GM12878 (cell line): ENCODE measurements around the gene SRSF5. TPM values are rescaled to one million over a fixed set of nuclear protein-coding genes. Genes with fewer than 3 reads are reported as not detected.

Experiments
- ATAC-seq: fragments of 200-7000 bp; cut with Tn5 transposase; 3 replicates; pipeline ENCODE4 v1.9.1; 2020; ENCODE audit warnings: mild to moderate bottlenecking, moderate library complexity
- BruUV-seq: library from RNA; stranded (reverse); fragments of 400-500 nt; replicated peaks from 2 replicates; lab custom pipeline; 2021; lab: Mats Ljungman, UMichigan
- CTCF ChIA-PET: fragments of 300-600 bp; sonication (Branson Sonifier 250); formaldehyde crosslinking; extraction: SDS; loops from one replicate; lab custom pipeline; 2021; ENCODE audit warnings: inconsistent platforms; lab: Yijun Ruan, JAX
- POLR2A ChIA-PET: fragments of 350-600 bp; formaldehyde crosslinking; extraction: SDS; loops from one replicate; lab custom pipeline; 2021; ENCODE audit warnings: inconsistent platforms; lab: Charles Lee
- RAD21 ChIA-PET: fragments of 300-600 bp; sonication (Branson Sonifier 250); formaldehyde crosslinking; loops from one replicate; lab custom pipeline; 2023; ENCODE audit warnings: antibody characterized with exemption; ENCODE audit not compliant: unreplicated experiment; lab: Charles Lee
- SMC1A ChIA-PET: fragments of 300-600 bp; sonication (Branson Sonifier 250); formaldehyde crosslinking; loops from one replicate; lab custom pipeline; 2023; ENCODE audit not compliant: unreplicated experiment, uncharacterized antibody; lab: Charles Lee
- DNase-seq: peaks from one replicate; pipeline ENCODE4 v3.0.0-alpha.2; 2011; ENCODE audit warnings: low read depth, low spot score
- FAIRE-seq: peaks from 3 replicates; lab custom pipeline; 2011; peaks lifted over from hg19 to GRCh38; lab: Jason Lieb, UNC
- H2AFZ ChIP-seq: 2 replicates; pipeline ENCODE4 v1.6.0; 2011; ENCODE audit warnings: low read depth, low read length, control low read depth; ENCODE audit not compliant: control insufficient read depth
- H3K27ac ChIP-seq: 2 replicates; pipeline ENCODE4 v1.5.1; 2011; ENCODE audit warnings: control low read depth; ENCODE audit not compliant: control insufficient read depth, insufficient read depth
- H3K27me3 ChIP-seq, 2 experiments: replicated peaks in 1 of 2; 2 replicates each; pipeline versions ENCODE4 v1.6.0 to v1.6.1; 2011; ENCODE audit warnings: low read length in 1 of 2; ENCODE audit not compliant: control insufficient read depth in 2 of 2, insufficient read depth in 2 of 2
- H3K36me3 ChIP-seq, 2 experiments: 2 replicates each; pipeline ENCODE4 v1.5.1; 2011; ENCODE audit warnings: low read length in 1 of 2; ENCODE audit not compliant: control insufficient read depth in 2 of 2, insufficient read depth in 2 of 2
- H3K4me1 ChIP-seq: 2 replicates; pipeline ENCODE4 v1.6.1; 2011; ENCODE audit warnings: mild to moderate bottlenecking, low read length, moderate library complexity, mixed read lengths; ENCODE audit not compliant: control insufficient read depth, insufficient read depth
- H3K4me2 ChIP-seq: 2 replicates; pipeline ENCODE4 v1.6.0; 2011; ENCODE audit warnings: control low read depth; ENCODE audit not compliant: control insufficient read depth, insufficient read depth
- H3K4me3 ChIP-seq: fragments of 200-600 bp; sonication (generic); 2 replicates; pipeline ENCODE4 v1.5.1; 2016
- H3K79me2 ChIP-seq: 2 replicates; pipeline ENCODE4 v1.6.0; 2011; ENCODE audit warnings: low read length; ENCODE audit not compliant: control insufficient read depth, insufficient read depth
- H3K9ac ChIP-seq: 2 replicates; pipeline ENCODE4 v1.8.0; 2011; ENCODE audit warnings: low read length, control low read depth, mixed read lengths; ENCODE audit not compliant: control insufficient read depth, insufficient read depth
- H3K9me3 ChIP-seq: replicated peaks from 3 replicates; pipeline ENCODE4 v1.5.1; 2011; ENCODE audit warnings: mild to moderate bottlenecking, low read length; ENCODE audit not compliant: control insufficient read depth, insufficient read depth
- H4K20me1 ChIP-seq: 2 replicates; pipeline ENCODE4 v1.6.0; 2011; ENCODE audit not compliant: control insufficient read depth, insufficient read depth
- ASH2L ChIP-seq: fragments of 300-600, 200-600 bp; sonication (generic); IDR thresholded peaks from 2 replicates; pipeline ENCODE4 v1.6.1; 2017; ENCODE audit warnings: low read depth, mild to moderate bottlenecking, borderline replicate concordance
- BHLHE40 ChIP-seq, 2 experiments: fragments of 450-650 bp in 1 of 2; IDR thresholded peaks; 2 replicates each; pipeline ENCODE4 v1.6.1; 2011 to 2017; ENCODE audit warnings: low read depth in 2 of 2, borderline replicate concordance in 1 of 2, improper control_type of control experiment in 1 of 2, low read length in 1 of 2, mild to moderate bottlenecking in 1 of 2
- ESRRA ChIP-seq: IDR thresholded peaks from 2 replicates; pipeline ENCODE4 v1.6.1; 2012; ENCODE audit warnings: mild to moderate bottlenecking, low read length, improper control_type of control experiment
- ETV6 ChIP-seq, 2 experiments: fragments of 450-650 bp in 1 of 2; IDR thresholded peaks in 1 of 2; conservative IDR thresholded peaks in 1 of 2; 2 replicates each; pipeline ENCODE4 v1.6.1; 2014; ENCODE audit warnings: antibody characterized with exemption in 1 of 2, borderline replicate concordance in 1 of 2, low read depth in 1 of 2, mild to moderate bottlenecking in 1 of 2, moderate library complexity in 1 of 2
- FOS ChIP-seq: IDR thresholded peaks from 3 replicates; pipeline ENCODE4 v1.6.1; 2011; ENCODE audit warnings: borderline replicate concordance; ENCODE audit not compliant: insufficient read length; ENCODE audit errors: extremely low read depth
- MYB ChIP-seq: fragments of 150-350 bp; IDR thresholded peaks from 2 replicates; pipeline ENCODE4 v1.6.1; 2014; ENCODE audit warnings: mild to moderate bottlenecking, low read depth, low read length, borderline replicate concordance
- SKIL ChIP-seq: fragments of 450-650 bp; IDR thresholded peaks from 2 replicates; pipeline ENCODE4 v1.6.1; 2017; ENCODE audit warnings: mild to moderate bottlenecking, low read depth, inconsistent platforms; ENCODE audit not compliant: poor library complexity, severe bottlenecking
- SP1 ChIP-seq: IDR thresholded peaks from one replicate; pipeline ENCODE4 v1.6.1; 2011; ENCODE audit warnings: low read depth, low read length
- SPI1 ChIP-seq: IDR thresholded peaks from 2 replicates; pipeline ENCODE4 v1.6.1; 2011; ENCODE audit warnings: low read depth, mild to moderate bottlenecking, low read length, moderate library complexity, borderline replicate concordance; ENCODE audit not compliant: insufficient read depth
- TCF7 ChIP-seq: IDR thresholded peaks from 2 replicates; pipeline ENCODE4 v1.6.1; 2014; ENCODE audit warnings: antibody characterized with exemption, borderline replicate concordance
- WGBS: methylation state at CpG from one replicate; pipeline ENCODE4 v1.1.6; 2016; ENCODE audit warnings: low lambda C conversion rate; ENCODE audit not compliant: insufficient replicate concordance, insufficient coverage; ENCODE audit errors: missing lambda C conversion rate; 5-methylcytosine and 5-hydroxymethylcytosine counted together
- in situ Hi-C: fragments of 300-500 bp; cut with MboI; formaldehyde crosslinking; loops from 9 replicates; pipeline ENCODE4 v1.14.3; 2018; ENCODE audit warnings: mixed read lengths
- intact Hi-C: fragments of 100-400 bp; cut with micrococcal nuclease; formaldehyde crosslinking; loops from one replicate; pipeline ENCODE4 v1.14.2; 2022; ENCODE audit not compliant: unreplicated experiment
- polyA plus RNA-seq, 11 experiments: library from polyadenylated mRNA; depleted of rRNA in 4 of 11; unstranded in 6 of 11; stranded (reverse) in 5 of 11; fragments of >200 nt; fragmentation: Nextera tagmentation in 4 of 11; fragmentation: Illumina TruSeq in 1 of 11; extraction: Ambion mirVana in 4 of 11; extraction: Trizol in 1 of 11; gene quantifications; 1 replicate in 1 of 11; 2 replicates in 10 of 11; pipeline versions ENCODE4 v1.2.1 to v1.2.3, GENCODE V29; 2011 to 2016; ENCODE audit warnings: inconsistent platforms in 2 of 11, missing spikeins in 2 of 11, low read depth in 1 of 11
- total RNA-seq, 4 experiments: library from RNA; depleted of rRNA in 3 of 4; stranded (reverse); fragments of >200 nt in 3 of 4; fragmentation: Illumina TruSeq in 1 of 4; extraction: Trizol in 1 of 4; gene quantifications; 2 replicates each; pipeline versions ENCODE4 v1.2.1 to v1.2.3, GENCODE V29; 2013 to 2021
- TF ChIP-seq, protein P1 (sequence below): IDR thresholded peaks from 2 replicates; pipeline ENCODE4 v1.6.1; 2012; ENCODE audit warnings: low read length, inconsistent platforms
- TF ChIP-seq, protein P2 (sequence below): fragments of 450-650 bp; formaldehyde crosslinking; IDR thresholded peaks from 2 replicates; pipeline ENCODE4 v1.4.0; 2022; ENCODE audit warnings: mild to moderate bottlenecking, moderate library complexity

Gene SRSF5
- total and polyA plus RNA-seq, 10 of the 15 experiments (the other 5 are each of a cell fraction or from before 2014, with no cell fraction given) = 136 to 453 (median 275) TPM

- TF ChIP-seq, protein P1, sequence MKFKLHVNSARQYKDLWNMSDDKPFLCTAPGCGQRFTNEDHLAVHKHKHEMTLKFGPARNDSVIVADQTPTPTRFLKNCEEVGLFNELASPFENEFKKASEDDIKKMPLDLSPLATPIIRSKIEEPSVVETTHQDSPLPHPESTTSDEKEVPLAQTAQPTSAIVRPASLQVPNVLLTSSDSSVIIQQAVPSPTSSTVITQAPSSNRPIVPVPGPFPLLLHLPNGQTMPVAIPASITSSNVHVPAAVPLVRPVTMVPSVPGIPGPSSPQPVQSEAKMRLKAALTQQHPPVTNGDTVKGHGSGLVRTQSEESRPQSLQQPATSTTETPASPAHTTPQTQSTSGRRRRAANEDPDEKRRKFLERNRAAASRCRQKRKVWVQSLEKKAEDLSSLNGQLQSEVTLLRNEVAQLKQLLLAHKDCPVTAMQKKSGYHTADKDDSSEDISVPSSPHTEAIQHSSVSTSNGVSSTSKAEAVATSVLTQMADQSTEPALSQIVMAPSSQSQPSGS = no peak
- no peak for TF ChIP-seq ASH2L
- TF ChIP-seq FOS = no peak
- TF ChIP-seq BHLHE40 (IDR thresholded peaks at IDR 0.05; ENCODE audit: borderline replicate concordance in 1 of 2, low read depth in 2 of 2, low read length in 1 of 2) = no peak
- TF ChIP-seq MYB = no peak
- TF ChIP-seq ESRRA = no peak
- TF ChIP-seq SPI1 = no peak
Observed at GRCh38 chr14:69808919-69809808, 42.2 kb downstream of the SRSF5 start (continued).

DNA sequence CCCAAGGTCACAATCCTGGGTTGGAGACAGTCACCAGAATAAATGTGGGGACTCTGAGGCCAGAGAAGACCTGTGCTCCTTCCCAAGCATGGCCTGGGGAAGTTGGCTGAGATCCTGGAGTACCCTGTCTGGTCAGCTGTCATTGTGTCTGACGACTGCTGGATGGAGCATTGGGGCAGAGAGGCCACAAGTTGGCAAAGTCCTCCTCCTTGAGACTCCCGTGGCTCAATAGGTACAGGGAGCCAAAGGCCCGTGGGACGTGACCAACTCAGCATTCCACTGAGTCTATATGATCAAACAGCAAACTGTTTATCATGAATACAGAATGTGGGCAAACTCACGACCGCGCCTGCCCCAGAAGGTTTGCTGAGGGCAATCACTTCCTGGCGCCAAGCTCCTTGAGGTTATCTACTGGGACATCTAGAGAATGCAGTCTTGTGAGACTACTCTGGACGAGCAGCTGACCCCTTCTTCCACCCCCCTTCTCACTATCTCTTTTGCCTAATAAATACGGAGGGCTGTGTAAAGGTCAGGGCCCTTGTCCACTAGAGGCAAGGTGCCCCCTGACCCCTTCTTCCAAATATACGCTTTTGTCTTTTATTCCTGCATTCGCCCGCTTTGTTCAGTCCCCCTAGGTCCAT lies 44.4 kb downstream of the SRSF5 start:
- CTCF ChIA-PET = no interaction called here
- SMC1A ChIA-PET = no interaction called here
- TF ChIP-seq SP1 (no peak), TCF7 (no peak), ETV6 (conservative IDR thresholded peaks at IDR 0.05 in 1 of 2, IDR thresholded peaks at IDR 0.05 in 1 of 2; ENCODE audit: borderline replicate concordance in 1 of 2, low read depth in 1 of 2) (no peak), SKIL (no peak)
- TF ChIP-seq, protein P2, sequence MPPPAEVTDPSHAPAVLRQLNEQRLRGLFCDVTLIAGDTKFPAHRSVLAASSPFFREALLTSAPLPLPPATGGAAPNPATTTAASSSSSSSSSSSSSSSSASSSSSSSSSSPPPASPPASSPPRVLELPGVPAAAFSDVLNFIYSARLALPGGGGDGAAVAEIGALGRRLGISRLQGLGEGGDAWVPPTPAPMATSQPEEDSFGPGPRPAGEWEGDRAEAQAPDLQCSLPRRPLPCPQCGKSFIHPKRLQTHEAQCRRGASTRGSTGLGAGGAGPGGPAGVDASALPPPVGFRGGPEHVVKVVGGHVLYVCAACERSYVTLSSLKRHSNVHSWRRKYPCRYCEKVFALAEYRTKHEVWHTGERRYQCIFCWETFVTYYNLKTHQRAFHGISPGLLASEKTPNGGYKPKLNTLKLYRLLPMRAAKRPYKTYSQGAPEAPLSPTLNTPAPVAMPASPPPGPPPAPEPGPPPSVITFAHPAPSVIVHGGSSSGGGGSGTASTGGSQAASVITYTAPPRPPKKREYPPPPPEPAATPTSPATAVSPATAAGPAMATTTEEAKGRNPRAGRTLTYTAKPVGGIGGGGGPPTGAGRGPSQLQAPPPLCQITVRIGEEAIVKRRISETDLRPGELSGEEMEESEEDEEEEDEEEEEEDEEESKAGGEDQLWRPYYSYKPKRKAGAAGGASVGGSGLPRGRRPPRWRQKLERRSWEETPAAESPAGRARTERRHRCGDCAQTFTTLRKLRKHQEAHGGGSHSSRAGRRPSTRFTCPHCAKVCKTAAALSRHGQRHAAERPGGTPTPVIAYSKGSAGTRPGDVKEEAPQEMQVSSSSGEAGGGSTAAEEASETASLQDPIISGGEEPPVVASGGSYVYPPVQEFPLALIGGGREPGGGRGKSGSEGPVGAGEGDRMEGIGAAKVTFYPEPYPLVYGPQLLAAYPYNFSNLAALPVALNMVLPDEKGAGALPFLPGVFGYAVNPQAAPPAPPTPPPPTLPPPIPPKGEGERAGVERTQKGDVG = no peak

More for the DNA sequence above, 44.4 kb downstream of the SRSF5 start:
- ChIA-PET POLR2A (no interaction called here), RAD21 (no interaction called here)
- no peak overlapping the region for H3K9ac ChIP-seq
- intact Hi-C loops (no loop called here), in situ Hi-C loops (no loop called here)
- no peaks in the 10 kb centered on the region for H4K20me1 ChIP-seq
- no peaks in the 10 kb centered on the region for H3K79me2 ChIP-seq
- no peak overlapping the region for H3K4me3 ChIP-seq
- H3K36me3 ChIP-seq = no peaks in the 10 kb centered on the region
- no peaks in the 10 kb centered on the region for H3K27me3 ChIP-seq
- DNase-seq (no peak), FAIRE-seq (no peak), ATAC-seq (no peak)
- WGBS = 58% methylated on average over 13 of the region's 13 CpGs
- H3K4me1 ChIP-seq = no peaks in the 10 kb centered on the region
- no peaks in the 10 kb centered on the region for H3K9me3 ChIP-seq
- no peak overlapping the region for H3K27ac ChIP-seq
- no peak overlapping the region for H3K4me2 ChIP-seq
- BruUV-seq = no TSS peak
- H2AFZ ChIP-seq = no peak overlapping the region
